Measurements from ENCODE around the gene NDUFB4.

GRCh38 chr3:120604382-120604781, 8.2 kb downstream of the NDUFB4 start:
- TF ChIP-seq PKNOX1 (IDR thresholded peaks at IDR 0.05) (no peak), ELF4 (IDR thresholded peaks at IDR 0.05) (no peak), BHLHE40 (IDR thresholded peaks at IDR 0.05; ENCODE audit: borderline replicate concordance) (no peak), SP1 (IDR thresholded peaks at IDR 0.05) (no peak), ARNT (IDR thresholded peaks at IDR 0.05) (no peak), FOXA1 (IDR thresholded peaks at IDR 0.05) (no peak), ZNF384 (IDR thresholded peaks at IDR 0.05) (no peak), HDGF (IDR thresholded peaks at IDR 0.05; ENCODE audit: borderline replicate concordance) (no peak), FOXK2 (IDR thresholded peaks at IDR 0.05) (no peak), FOXM1 (IDR thresholded peaks at IDR 0.05; ENCODE audit: borderline replicate concordance) (no peak), CTBP1 (IDR thresholded peaks at IDR 0.05; ENCODE audit: borderline replicate concordance) (no peak), L3MBTL2 (conservative IDR thresholded peaks at IDR 0.05) (no peak), NFRKB (IDR thresholded peaks at IDR 0.05) (no peak), SUZ12 (IDR thresholded peaks at IDR 0.05) (no peak)
